Measurements from ENCODE around the gene SLC22A31.
A peak's percentile ranks its signal among the peaks of the same experiment; 100 is the strongest.

Gene SLC22A31

GRCh38 chr16:89155184-89155679 lies 45.1 kb downstream of the SLC22A31 start:
- no peak for DNase-seq (ENCODE audit: low read depth)
- no peak overlapping the region for H3K4me3 ChIP-seq (ENCODE audit: low read length)
- TF ChIP-seq CTCF (IDR thresholded peaks at IDR 0.05; ENCODE audit: insufficient read depth, low read depth, low read length, missing control alignments), result no peak

DNA sequence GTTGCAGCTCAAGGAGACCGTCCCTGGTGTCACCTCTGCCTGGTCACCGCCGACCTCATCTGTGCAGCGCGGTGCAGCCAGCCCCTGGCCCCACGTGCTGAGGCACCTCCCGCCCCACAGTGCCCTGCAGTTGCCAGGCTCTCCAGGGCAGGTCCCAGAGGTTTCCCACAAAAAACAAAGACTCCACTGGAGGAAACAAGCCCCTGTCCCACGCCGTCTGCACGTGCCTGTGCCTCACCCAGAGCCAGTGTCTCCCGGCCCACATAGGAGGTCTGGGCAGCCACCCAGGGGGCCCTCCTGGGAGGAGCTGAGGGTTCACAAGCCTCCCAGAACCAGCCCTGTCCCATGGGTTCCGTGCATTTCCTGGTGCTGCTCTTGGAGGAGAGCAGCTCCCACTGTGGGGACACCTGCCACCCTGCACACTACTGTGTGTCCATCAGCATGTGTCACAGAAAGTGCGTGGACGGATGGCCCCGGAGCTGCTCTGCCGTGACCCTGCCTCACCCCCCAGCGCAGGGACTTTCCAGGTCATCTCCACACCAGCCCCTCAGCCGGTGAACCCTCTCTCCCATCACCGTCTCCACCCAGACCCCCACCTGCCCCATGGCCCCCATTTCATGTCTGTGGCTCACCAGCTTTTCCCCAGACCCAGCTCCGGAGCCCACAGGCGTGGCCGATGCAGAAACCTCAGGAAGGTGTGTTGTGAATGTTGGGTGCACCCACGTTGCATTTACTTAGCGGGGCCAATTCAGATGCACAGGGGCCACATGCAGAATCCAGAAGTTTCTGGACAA lies 45.8 kb downstream of the SLC22A31 start:
- TF ChIP-seq CTCF (IDR thresholded peaks at IDR 0.05; ENCODE audit: insufficient read depth, low read depth, low read length, missing control alignments), result no peak
- DNase-seq (ENCODE audit: low read depth), result no peak
- H3K4me3 ChIP-seq (ENCODE audit: low read length), result no peak overlapping the region

DNA sequence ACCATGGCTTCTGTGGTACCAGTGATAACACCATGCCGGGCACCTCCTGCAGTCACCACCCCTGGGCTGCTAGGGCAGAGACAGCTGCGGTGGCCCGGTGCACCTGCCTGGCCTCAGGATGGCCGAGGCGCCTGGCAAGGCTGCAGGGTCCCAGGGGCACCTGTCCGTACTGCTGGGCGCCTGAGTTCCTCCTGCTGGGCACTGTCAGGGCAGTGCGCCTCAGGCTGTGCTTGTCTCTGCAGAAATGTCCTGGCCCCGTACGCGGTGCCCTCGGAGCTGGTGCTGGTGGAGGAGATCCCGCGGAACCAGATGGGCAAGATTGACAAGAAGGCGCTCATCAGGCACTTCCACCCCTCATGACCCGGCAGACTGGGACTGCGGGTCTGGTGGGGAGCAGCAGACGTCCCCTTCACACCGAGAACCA lies 46.5 kb downstream of the SLC22A31 start:
- DNase-seq (ENCODE audit: low read depth), result peak; percentile 65
- H3K4me3 ChIP-seq (ENCODE audit: low read length), result no peak overlapping the region
- TF ChIP-seq CTCF (IDR thresholded peaks at IDR 0.05; ENCODE audit: insufficient read depth, low read depth, low read length, missing control alignments), result no peak

DNA sequence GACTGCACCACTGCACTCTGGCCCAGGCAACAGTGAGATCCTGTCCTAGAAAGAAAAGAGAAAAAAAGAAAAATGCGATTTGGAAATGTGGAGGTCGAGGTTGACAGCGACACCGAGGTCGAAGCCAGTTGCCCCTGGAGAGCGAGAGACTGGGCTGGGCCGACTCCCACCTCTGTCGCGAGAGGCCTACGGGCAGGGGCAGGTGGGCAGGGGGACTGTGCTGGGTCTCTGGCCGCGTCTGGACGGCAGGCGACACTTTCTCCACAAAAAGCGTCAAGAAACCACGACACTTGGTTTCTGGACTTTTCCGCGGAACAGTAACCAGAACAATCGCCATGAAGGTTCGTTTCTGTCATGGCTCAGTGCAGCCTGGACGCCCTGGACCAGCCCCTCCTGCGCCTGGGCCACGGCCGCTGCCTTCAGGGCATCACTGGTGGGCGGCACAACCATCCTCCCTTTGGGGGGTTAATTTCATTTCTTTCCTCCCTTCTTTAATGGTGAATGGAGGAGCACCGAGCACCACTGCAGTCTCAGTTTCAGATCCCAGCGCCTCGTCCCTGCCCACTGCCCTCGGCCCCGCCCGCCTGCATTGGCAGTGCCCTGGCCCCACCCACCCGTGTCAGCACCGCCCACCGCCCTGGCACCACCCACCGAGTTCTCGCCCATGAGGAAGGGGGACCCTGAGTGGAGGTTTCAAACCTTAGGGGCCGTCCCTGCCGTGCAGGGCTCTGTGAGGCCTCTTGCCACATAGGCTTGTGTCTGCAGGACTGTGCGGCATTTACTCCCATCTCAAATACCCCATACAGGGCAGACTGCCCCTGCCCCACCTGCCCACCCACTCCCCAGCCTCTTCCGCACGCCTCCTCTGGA lies 47.3 kb downstream of the SLC22A31 start:
- TF ChIP-seq CTCF (IDR thresholded peaks at IDR 0.05; ENCODE audit: insufficient read depth, low read depth, low read length, missing control alignments), result no peak

DNA sequence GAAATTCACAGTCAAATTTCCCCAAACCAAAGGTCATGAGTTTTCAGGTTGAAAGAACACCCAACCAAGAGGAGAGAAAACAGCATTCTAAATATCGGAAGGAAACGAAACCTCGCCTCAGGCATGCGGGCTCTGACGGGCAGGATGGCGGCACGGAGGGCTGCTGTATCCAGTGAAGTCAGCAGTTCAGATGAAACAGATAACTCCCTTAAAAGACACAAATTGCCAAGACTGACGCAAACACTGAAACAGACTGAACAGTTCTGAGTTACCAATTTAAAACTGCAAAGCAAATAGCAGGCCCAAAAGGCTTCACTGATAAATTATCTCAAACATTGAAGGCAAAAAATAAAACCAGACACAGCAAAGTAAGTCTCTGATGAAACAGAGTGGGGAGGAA lies 49.4 kb downstream of the SLC22A31 start:
- no peak overlapping the region for H3K4me3 ChIP-seq (ENCODE audit: low read length)
- no peak for TF ChIP-seq CTCF (IDR thresholded peaks at IDR 0.05; ENCODE audit: insufficient read depth, low read depth, low read length, missing control alignments)
- no peak for DNase-seq (ENCODE audit: low read depth)

More for the DNA sequence above, 47.3 kb downstream of the SLC22A31 start:
- H3K4me3 ChIP-seq (ENCODE audit: low read length), result no peak overlapping the region
- DNase-seq (ENCODE audit: low read depth), result no peak

GRCh38 chr16:89150090-89150835 lies 50.1 kb downstream of the SLC22A31 start:
- peak; percentile 65 for DNase-seq (ENCODE audit: low read depth)
- TF ChIP-seq CTCF (IDR thresholded peaks at IDR 0.05; ENCODE audit: insufficient read depth, low read depth, low read length, missing control alignments), result no peak
- no peak overlapping the region for H3K4me3 ChIP-seq (ENCODE audit: low read length)
